Right cardiac atrium (tissue), 5 donors: ENCODE results near the gene TMOD3. TPM values are rescaled to one million over a fixed set of nuclear protein-coding genes. Genes with fewer than 3 reads are reported as not detected.

Source experiments
- ATAC-seq, 2 donors: fragments of 200-7000 bp; cut with Tn5 transposase; one replicate each; pipeline versions ENCODE4 v1.8.0 to v1.9.1; 2020; ENCODE audit warnings: moderate library complexity in 2 of 2, mild to moderate bottlenecking in 1 of 2
- DNase-seq, 3 donors: peaks; one replicate each; pipeline ENCODE4 v3.0.0-alpha.2; 2020
- H3K27ac ChIP-seq: one replicate; pipeline ENCODE4 v1.5.1; 2013; ENCODE audit warnings: mild to moderate bottlenecking, low read length, control low read depth, moderate library complexity
- H3K27me3 ChIP-seq: one replicate; pipeline ENCODE4 v1.6.1; 2013; ENCODE audit not compliant: control insufficient read depth, insufficient read depth
- H3K4me1 ChIP-seq: one replicate; pipeline ENCODE4 v1.6.1; 2013; ENCODE audit warnings: low read length; ENCODE audit not compliant: control insufficient read depth, insufficient read depth
- H3K4me3 ChIP-seq: one replicate; pipeline ENCODE4 v1.5.1; 2013; ENCODE audit warnings: low read length, control low read depth
- H3K9me3 ChIP-seq: one replicate; pipeline ENCODE4 v1.6.1; 2013; ENCODE audit warnings: low read length; ENCODE audit not compliant: control insufficient read depth
- WGBS: extraction: QIAGEN DNeasy Blood & Tissue Kit; methylation state at CpG from one replicate; pipeline ENCODE4 v1.1.7; 2013; 5-methylcytosine and 5-hydroxymethylcytosine counted together
- intact Hi-C, 4 donors: fragments of 100-400 bp; cut with DNase I; formaldehyde crosslinking; loops; one replicate each; pipeline versions ENCODE4 v1.11.0 to v1.14.0; 2022 to 2023
- polyA plus RNA-seq: library from polyadenylated mRNA; stranded (reverse); fragments of 200-250 nt; gene quantifications from one replicate; pipeline ENCODE4 v1.2.3, GENCODE V29; 2013
- total RNA-seq, 4 donors: library from RNA; stranded (reverse); fragmentation: NEBNext Ultra II Directional; extraction: Animal tissue kit (Norgen Biotek cat#: 25700); gene quantifications; one replicate each; pipeline ENCODE4 v1.2.1, GENCODE V29; 2021
- donor health status: healthy with polysubstance abuse.
- donor health status: DM: no; HTN: yes; CAD: no.
- donor health status: DM: no; HTN: no; CAD: no.
- donor health status: DM: no; HTN: yes; CAD: no; lungs with severe emphysema.
- donor health status: DM: yes; HTN: yes; CAD: no.

TMOD3 gene
- total and polyA plus RNA-seq, 5 donors = 23.1 to 31.4 (median 26.0) TPM

GRCh38 chr15:51799282-51800252 is 29.9 kb upstream of the TMOD3 start:
- H3K4me3 ChIP-seq = no peak overlapping the region
- DNase-seq = no peak
- WGBS = 76% methylated on average over 6 of the region's 6 CpGs

GRCh38 chr15:51801391-51801835 is 28.0 kb upstream of the TMOD3 start:
- no peak overlapping the region for H3K4me3 ChIP-seq
- no peaks in the 10 kb centered on the region for H3K4me1 ChIP-seq
- DNase-seq (peak; percentile 33 to 74 (median 74)), ATAC-seq (peak; percentile 66 to 79)
- 48% methylated on average over 3 of the region's 3 CpGs for WGBS
- intact Hi-C loops = no loop called here
- no peak overlapping the region for H3K27ac ChIP-seq
- H3K9me3 ChIP-seq = no peaks in the 10 kb centered on the region
- no peaks in the 10 kb centered on the region for H3K27me3 ChIP-seq

More at GRCh38 chr15:51799282-51800252, 29.9 kb upstream of the TMOD3 start:
- intact Hi-C loops = no loop called here
- no peaks in the 10 kb centered on the region for H3K27me3 ChIP-seq
- H3K4me1 ChIP-seq = no peaks in the 10 kb centered on the region
- no peaks in the 10 kb centered on the region for H3K9me3 ChIP-seq
- no peak overlapping the region for H3K27ac ChIP-seq
- ATAC-seq = no peak

GRCh38 chr15:51802593-51802992 is 26.9 kb upstream of the TMOD3 start:
- ATAC-seq (no peak), DNase-seq (no peak)
- no peak overlapping the region for H3K4me3 ChIP-seq
- intact Hi-C loops = no loop called here
- no peaks in the 10 kb centered on the region for H3K9me3 ChIP-seq
- no peaks in the 10 kb centered on the region for H3K27me3 ChIP-seq
- WGBS = 97% methylated on average over 5 of the region's 5 CpGs
- H3K27ac ChIP-seq = no peak overlapping the region
- no peaks in the 10 kb centered on the region for H3K4me1 ChIP-seq

GRCh38 chr15:51803965-51804364 is 25.5 kb upstream of the TMOD3 start:
- H3K9me3 ChIP-seq = no peaks in the 10 kb centered on the region
- H3K27ac ChIP-seq = no peak overlapping the region
- 88% methylated on average over 2 of the region's 2 CpGs for WGBS
- no peaks in the 10 kb centered on the region for H3K4me1 ChIP-seq
- no peak overlapping the region for H3K4me3 ChIP-seq
- DNase-seq (no peak), ATAC-seq (no peak)
- intact Hi-C loops = no loop called here
- no peaks in the 10 kb centered on the region for H3K27me3 ChIP-seq

GRCh38 chr15:51806123-51806522 is 23.3 kb upstream of the TMOD3 start:
- 85% methylated on average over 2 of the region's 2 CpGs for WGBS
- Histone ChIP-seq H3K4me1 (no peaks in the 10 kb centered on the region), H3K9me3 (no peaks in the 10 kb centered on the region), H3K27me3 (no peaks in the 10 kb centered on the region), H3K27ac (no peak overlapping the region), H3K4me3 (no peak overlapping the region)
- DNase-seq (no peak), ATAC-seq (no peak)
- intact Hi-C loops = no loop called here

- Histone ChIP-seq H3K27me3 (no peaks in the 10 kb centered on the region), H3K4me1 (no peaks in the 10 kb centered on the region), H3K27ac (no peak overlapping the region), H3K4me3 (no peak overlapping the region), H3K9me3 (no peaks in the 10 kb centered on the region)
- 39% methylated on average over 1 of the region's 1 CpG for WGBS
- intact Hi-C loops = no loop called here
- DNase-seq (no peak), ATAC-seq (no peak)
These were observed 20.0 kb upstream of the TMOD3 start for GRCh38 chr15:51809457-51809856.

- 88% methylated on average over 2 of the region's 2 CpGs for WGBS
- H3K9me3 ChIP-seq = no peaks in the 10 kb centered on the region
- no peak for DNase-seq
- H3K27me3 ChIP-seq = no peaks in the 10 kb centered on the region
- no peak overlapping the region for H3K27ac ChIP-seq
- intact Hi-C loops = no loop called here
- no peaks in the 10 kb centered on the region for H3K4me1 ChIP-seq
- no peak overlapping the region for H3K4me3 ChIP-seq
- ATAC-seq = no peak
These were observed 16.9 kb upstream of the TMOD3 start for GRCh38 chr15:51812598-51812997.

- DNase-seq (no peak), ATAC-seq (no peak)
- Histone ChIP-seq H3K27me3 (no peaks in the 10 kb centered on the region), H3K9me3 (no peaks in the 10 kb centered on the region), H3K27ac (no peak overlapping the region), H3K4me3 (no peak overlapping the region), H3K4me1 (no peaks in the 10 kb centered on the region)
- intact Hi-C loops = no loop called here
- WGBS = 88% methylated on average over 3 of the region's 3 CpGs
These were observed 14.8 kb upstream of the TMOD3 start for GRCh38 chr15:51814606-51815005.

- DNase-seq (no peak), ATAC-seq (no peak)
- Histone ChIP-seq H3K4me1 (no peaks in the 10 kb centered on the region), H3K9me3 (no peaks in the 10 kb centered on the region), H3K27ac (no peak overlapping the region), H3K27me3 (no peaks in the 10 kb centered on the region), H3K4me3 (no peak overlapping the region)
- intact Hi-C loops = no loop called here
These were observed 12.8 kb upstream of the TMOD3 start for GRCh38 chr15:51816611-51817010.

- DNase-seq = no peak
- Histone ChIP-seq H3K27me3 (no peaks in the 10 kb centered on the region), H3K27ac (no peak overlapping the region), H3K4me3 (no peak overlapping the region), H3K9me3 (no peaks in the 10 kb centered on the region), H3K4me1 (no peaks in the 10 kb centered on the region)
- 79% methylated on average over 3 of the region's 3 CpGs for WGBS
- intact Hi-C loops = no loop called here
- ATAC-seq = no peak
These were observed 11.3 kb upstream of the TMOD3 start for GRCh38 chr15:51818150-51818549.

- no peak overlapping the region for H3K4me3 ChIP-seq
- no peak overlapping the region for H3K27ac ChIP-seq
- ATAC-seq (no peak), DNase-seq (no peak)
- WGBS = 69% methylated on average over 3 of the region's 3 CpGs
- no peaks in the 10 kb centered on the region for H3K27me3 ChIP-seq
- no peaks in the 10 kb centered on the region for H3K4me1 ChIP-seq
- intact Hi-C loops = no loop called here
- H3K9me3 ChIP-seq = no peaks in the 10 kb centered on the region
These were observed 3.8 kb upstream of the TMOD3 start for GRCh38 chr15:51825698-51826097.
